Embryonic facial prominence (tissue), 1 donor: ENCODE data around the gene NPW.
"Not testable (repeated sequence)": the region's sequence is repeated elsewhere in the genome, so short reads cannot be mapped to it uniquely, and the experiment has no call there.

Experiments
- DNase-seq: peaks from one replicate; pipeline ENCODE4 v3.0.0-alpha.2; 2016; ENCODE audit errors: extremely low spot score

NPW gene

GRCh38 chr16:2002406-2003230, 17.0 kb upstream of the NPW start:
- DNase-seq, result no peak

- no peak for DNase-seq
These were observed 16.3 kb upstream of the NPW start for GRCh38 chr16:2003231-2003826.

DNA sequence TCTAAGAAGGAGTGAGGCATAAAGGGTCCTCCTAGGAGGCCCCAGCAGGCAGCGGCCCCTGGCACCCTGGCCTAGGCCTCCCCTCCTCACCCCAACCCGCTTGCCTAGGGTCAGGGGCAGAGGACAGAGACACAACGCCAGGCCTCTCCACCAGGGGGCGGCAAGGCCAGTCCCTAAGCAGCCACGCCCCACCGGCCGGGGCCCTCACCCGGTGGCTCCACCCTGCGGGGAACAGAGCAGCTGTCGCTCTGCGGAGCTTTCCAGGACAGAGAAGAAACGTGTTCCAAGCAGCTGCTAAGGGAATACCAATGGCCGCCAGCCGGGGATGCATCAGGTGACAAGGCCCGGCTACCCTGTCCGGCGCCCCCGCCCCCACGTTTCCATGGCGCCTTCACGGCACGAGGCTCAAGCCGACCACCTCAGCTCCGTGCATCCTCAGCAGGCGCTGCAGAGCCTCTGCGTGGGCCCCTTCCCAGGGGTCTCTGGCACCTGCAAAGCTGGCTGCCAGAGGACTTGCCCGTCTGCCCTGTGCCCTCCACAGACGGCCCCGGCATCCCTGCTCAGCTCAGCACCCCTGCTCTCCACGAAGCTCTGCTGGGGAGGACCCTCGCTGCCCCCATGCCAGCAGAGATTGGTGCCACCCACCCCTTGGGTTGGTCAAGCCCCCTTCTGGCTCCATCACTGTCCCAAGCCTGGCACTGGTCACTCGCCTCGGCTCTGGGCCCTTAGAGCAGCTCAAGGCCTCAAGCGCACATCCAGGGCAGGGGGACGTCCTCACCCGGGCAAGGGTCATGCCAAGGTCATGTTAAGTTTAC, 15.6 kb upstream of the NPW start:
- no peak for DNase-seq

DNA sequence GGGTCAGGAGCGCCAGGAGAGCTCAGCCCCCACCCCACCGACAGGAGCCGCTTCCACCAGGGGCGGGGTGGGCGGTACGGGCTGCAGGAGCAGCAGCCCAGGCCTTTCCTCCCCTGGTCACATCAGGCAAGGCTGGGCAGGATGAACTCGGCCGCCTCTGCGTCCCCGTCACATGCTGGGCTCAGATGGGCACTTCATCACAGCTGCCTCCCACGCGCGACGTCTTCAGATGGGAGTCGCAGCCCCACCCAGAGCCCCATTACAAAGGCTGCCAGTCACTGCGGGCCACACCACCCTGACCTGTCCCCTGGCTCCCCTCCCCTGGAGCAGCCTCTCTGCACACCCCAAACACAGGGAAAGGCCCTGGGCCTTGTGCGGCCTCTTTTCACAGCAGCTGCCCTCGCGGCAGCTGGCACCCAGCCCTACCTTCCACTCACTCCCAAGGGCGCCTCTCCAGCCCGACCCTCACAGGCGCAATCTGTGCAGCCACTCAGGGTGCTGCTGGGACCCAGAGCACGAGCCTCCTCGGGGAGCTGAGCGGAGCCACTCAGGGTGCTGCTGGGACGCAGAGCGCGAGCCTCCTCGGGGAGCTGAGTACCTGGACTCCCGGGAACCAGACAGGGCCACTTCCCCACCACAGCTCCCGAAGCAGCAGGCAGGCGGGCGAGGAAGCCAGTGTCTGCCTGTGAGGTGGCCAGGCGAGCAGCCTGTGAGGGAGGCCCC, 14.6 kb upstream of the NPW start:
- no peak for DNase-seq

GRCh38 chr16:2005646-2006045, 13.9 kb upstream of the NPW start:
- no peak for DNase-seq

- DNase-seq, result no peak
These were observed 13.3 kb upstream of the NPW start for GRCh38 chr16:2006317-2006716.

- no peak for DNase-seq
These were observed 12.3 kb upstream of the NPW start for GRCh38 chr16:2007081-2007836.

GRCh38 chr16:2008009-2008526, 11.5 kb upstream of the NPW start:
- DNase-seq, result no peak

DNA sequence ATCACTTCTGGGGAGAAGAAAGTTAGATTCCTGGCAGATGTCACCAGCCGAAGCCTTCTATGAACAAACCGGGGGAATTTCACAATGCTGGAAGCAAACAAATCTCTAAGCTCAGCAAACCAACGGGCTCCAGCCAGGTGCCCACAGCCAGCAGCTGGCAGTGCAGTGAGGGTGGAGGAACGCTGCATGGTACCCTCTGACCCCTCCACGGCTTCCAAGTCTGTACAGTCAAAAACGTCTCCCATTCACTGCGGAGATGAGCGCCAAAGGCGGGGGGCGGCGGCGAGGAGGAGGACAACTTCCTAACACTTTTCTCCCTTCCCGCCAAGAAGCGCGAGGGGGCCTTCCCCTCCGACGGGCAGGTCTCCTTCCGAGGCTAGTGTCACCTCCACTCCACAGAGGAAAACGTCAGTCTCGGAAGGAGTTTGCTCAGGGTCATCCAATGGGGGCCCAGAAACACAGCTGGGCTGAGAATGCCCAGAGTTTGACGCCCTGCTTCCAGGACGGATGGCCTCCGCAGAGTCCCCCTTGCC, 10.9 kb upstream of the NPW start:
- DNase-seq, result no peak

DNA sequence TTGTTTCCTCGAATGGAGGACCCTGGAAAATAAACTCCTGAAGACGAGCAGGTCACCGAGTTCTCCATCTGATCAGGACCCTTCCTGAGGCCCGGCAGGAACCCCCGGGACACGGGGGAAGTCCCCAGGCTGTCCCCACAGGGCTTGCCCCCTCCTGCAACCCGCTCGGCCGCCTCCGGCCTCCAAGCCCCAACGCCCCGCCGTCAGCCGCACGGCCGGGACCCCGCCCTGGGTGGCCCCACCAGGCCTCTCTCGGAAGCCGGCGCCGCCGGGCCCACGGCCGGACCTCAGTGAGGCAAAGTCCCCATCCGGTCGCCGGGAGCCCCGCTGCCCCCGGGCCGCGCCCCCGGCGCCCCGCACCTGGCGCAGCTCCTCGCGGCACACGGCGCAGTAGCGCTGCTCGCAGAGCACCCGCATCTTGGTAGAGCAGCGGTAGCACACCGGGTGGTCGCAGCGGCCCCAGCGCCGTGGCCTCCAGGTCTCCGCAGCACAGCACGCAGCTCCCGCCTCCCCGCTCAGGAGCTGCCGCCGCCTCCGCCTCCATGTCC, 10.3 kb upstream of the NPW start:
- no peak for DNase-seq

DNA sequence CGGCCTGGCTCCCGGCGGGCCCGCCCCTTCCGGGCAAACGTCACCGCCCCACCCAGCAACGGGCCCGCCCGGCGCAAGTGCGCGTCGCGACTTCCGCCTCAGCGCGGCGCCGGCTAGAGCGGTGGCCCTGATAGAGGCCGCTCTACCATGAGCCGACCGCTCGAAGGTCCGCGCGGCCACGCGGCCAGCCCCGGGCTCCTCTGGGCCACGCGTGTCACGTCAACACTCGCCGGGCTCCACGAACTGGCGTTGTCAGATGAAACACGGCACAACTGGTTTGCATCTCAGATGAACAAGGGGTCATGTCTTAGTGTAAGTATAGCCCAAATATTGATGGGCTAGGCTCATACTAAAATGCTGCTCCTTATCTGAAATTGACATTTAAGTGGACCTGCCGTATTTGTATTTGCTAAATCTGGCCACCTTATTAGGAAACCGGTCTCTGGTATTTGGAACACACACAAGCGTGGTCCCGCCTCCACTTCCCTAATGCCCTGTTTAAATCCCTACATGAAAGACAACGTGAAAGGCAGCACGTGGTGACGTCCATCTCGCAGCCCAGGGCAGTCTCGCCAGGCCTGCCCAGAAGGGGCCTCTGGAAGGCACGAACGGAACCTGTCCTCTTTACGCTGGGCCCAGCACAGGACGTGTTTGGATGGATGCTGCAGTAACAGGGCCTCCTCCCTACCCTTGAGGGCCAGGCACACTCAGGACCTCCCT, 9.6 kb upstream of the NPW start, which contains the start of gene ZNF598:
Gene ZNF598 (minus strand): TSS at position 31 of the 720 bp plus-strand sequence.
- peak; percentile 80 for DNase-seq

- DNase-seq, result not testable (repeated sequence)
These were observed 7.9 kb upstream of the NPW start for GRCh38 chr16:2011726-2012125.

- no peak for DNase-seq
These were observed 6.1 kb upstream of the NPW start for GRCh38 chr16:2013527-2013926.

GRCh38 chr16:2015117-2015946, 4.3 kb upstream of the NPW start:
- no peak for DNase-seq

GRCh38 chr16:2015947-2016208, 3.7 kb upstream of the NPW start:
- DNase-seq, result no peak

GRCh38 chr16:2016407-2016922, 3.1 kb upstream of the NPW start:
- no peak for DNase-seq

DNA sequence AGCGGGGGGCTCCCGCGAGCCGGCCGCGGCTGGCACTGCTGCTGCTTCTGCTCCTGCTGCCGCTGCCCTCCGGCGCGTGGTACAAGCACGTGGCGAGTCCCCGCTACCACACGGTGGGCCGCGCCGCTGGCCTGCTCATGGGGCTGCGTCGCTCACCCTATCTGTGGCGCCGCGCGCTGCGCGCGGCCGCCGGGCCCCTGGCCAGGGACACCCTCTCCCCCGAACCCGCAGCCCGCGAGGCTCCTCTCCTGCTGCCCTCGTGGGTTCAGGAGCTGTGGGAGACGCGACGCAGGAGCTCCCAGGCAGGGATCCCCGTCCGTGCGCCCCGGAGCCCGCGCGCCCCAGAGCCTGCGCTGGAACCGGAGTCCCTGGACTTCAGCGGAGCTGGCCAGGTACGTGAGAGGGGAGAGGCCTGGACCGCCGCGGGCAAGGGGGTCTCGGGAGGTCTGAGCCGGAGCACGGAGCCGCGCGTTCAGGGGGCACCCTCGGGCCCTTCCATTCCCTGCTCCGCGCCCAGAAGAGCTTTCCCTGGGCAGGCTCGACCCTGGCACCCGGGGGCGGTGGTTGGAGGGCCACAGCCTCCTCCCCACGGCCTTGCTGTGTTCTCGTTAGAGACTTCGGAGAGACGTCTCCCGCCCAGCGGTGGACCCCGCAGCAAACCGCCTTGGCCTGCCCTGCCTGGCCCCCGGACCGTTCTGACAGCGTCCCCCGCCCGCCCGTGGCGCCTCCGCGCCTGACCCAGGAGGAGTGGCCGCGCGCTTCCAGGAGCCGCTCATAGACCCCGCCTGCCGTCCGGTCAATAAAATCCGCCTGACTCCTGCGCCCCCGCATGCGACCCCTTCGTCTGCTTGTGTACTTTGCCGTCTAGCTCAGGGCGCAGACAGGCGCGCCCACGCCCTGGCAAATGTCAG, 591 bp downstream of the NPW start:
- no peak for DNase-seq

- DNase-seq, result no peak
These were observed 3.1 kb downstream of the NPW start for GRCh38 chr16:2022723-2023091.
